ENCODE measurements around the gene NMT1.

The NMT1 gene

DNA sequence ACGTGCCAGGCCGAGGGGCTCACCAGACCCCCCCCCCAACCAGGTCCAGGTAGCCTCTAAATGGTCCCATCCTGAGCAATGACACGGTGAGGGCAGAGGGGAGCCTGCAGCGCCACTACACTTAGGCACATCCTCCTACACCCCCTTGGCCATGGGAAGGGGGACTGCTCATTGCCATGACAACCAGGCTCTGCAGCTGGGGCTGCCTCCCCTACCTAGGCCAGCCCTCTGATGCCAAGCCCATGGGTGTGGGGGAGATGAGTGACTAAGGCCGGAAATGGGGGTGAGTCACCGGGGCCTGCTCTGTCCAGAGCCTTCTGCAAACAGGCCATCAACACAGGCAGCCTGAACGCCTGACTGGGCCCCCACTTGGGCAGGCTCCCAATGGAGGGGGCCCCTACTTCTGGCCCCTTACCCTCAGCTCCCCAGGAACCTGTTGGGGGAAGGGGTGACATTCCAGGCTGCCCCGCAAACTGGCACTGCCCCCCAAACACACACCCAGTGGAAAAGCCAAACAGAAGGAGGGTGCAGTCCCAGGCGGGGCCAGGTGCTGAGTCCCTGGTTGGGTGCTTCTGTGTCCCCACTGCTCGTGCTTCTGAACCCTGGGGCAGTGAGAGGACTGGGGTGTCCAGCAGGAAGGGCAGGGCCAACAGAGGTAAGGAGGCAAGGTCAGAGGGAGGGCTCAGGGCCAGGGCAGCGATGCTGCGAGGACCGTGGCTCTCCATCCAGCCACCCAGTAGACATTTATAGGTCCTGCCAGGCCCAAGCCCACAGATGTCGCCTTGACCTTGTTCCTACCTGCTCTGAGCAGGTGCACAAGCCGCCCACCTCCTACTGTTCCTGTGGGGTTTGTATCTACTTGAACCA is 63.0 kb downstream of the NMT1 start (continued):
- TF ChIP-seq, protein P1, sequence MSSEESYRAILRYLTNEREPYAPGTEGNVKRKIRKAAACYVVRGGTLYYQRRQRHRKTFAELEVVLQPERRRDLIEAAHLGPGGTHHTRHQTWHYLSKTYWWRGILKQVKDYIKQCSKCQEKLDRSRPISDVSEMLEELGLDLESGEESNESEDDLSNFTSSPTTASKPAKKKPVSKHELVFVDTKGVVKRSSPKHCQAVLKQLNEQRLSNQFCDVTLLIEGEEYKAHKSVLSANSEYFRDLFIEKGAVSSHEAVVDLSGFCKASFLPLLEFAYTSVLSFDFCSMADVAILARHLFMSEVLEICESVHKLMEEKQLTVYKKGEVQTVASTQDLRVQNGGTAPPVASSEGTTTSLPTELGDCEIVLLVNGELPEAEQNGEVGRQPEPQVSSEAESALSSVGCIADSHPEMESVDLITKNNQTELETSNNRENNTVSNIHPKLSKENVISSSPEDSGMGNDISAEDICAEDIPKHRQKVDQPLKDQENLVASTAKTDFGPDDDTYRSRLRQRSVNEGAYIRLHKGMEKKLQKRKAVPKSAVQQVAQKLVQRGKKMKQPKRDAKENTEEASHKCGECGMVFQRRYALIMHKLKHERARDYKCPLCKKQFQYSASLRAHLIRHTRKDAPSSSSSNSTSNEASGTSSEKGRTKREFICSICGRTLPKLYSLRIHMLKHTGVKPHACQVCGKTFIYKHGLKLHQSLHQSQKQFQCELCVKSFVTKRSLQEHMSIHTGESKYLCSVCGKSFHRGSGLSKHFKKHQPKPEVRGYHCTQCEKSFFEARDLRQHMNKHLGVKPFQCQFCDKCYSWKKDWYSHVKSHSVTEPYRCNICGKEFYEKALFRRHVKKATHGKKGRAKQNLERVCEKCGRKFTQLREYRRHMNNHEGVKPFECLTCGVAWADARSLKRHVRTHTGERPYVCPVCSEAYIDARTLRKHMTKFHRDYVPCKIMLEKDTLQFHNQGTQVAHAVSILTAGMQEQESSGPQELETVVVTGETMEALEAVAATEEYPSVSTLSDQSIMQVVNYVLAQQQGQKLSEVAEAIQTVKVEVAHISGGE (tag by site-specific recombination; conservative IDR thresholded peaks at IDR 0.05; ENCODE audit: low read depth), result no peak
- TF ChIP-seq KLF1 (tag by site-specific recombination; IDR thresholded peaks at IDR 0.05) (peak; percentile 43), ZNF555 (tag by site-specific recombination; conservative IDR thresholded peaks at IDR 0.05) (no peak), ZNF174 (tag by site-specific recombination; IDR thresholded peaks at IDR 0.05) (no peak), ZNF146 (tag by site-specific recombination; IDR thresholded peaks at IDR 0.05) (no peak), MYNN (tag by site-specific recombination; IDR thresholded peaks at IDR 0.05; ENCODE audit: borderline replicate concordance) (no peak), SP7 (tag by site-specific recombination; IDR thresholded peaks at IDR 0.05) (peak; percentile 30; the same call in 1 of the 2 replicates), ZNF777 (tag by site-specific recombination; IDR thresholded peaks at IDR 0.05; ENCODE audit: borderline replicate concordance) (no peak), ZBTB20 (tag by site-specific recombination; IDR thresholded peaks at IDR 0.05) (no peak), ZNF311 (tag by site-specific recombination; IDR thresholded peaks at IDR 0.05; ENCODE audit: borderline replicate concordance) (no peak), KLF16 (tag by site-specific recombination; IDR thresholded peaks at IDR 0.05) (no peak), ZNF404 (tag by site-specific recombination; IDR thresholded peaks at IDR 0.05) (no peak), ZNF548 (tag by site-specific recombination; IDR thresholded peaks at IDR 0.05) (no peak), ZNF704 (tag by site-specific recombination; IDR thresholded peaks at IDR 0.05) (no peak), ZBTB1 (tag by site-specific recombination; IDR thresholded peaks at IDR 0.05) (no peak), ZBTB21 (tag by site-specific recombination; IDR thresholded peaks at IDR 0.05) (no peak), ZNF561 (tag by site-specific recombination; IDR thresholded peaks at IDR 0.05; ENCODE audit: borderline replicate concordance) (no peak), PRDM6 (tag by site-specific recombination; IDR thresholded peaks at IDR 0.05) (no peak), ZNF202 (tag by site-specific recombination; IDR thresholded peaks at IDR 0.05; ENCODE audit: borderline replicate concordance) (no peak), ZNF76 (tag by site-specific recombination; IDR thresholded peaks at IDR 0.05; ENCODE audit: borderline replicate concordance, low read depth) (no peak), ZNF626 (tag by site-specific recombination; IDR thresholded peaks at IDR 0.05) (no peak), ZNF16 (tag by site-specific recombination; IDR thresholded peaks at IDR 0.05; ENCODE audit: low read depth) (no peak), ZNF664 (tag by site-specific recombination; IDR thresholded peaks at IDR 0.05) (no peak), ZNF138 (tag by site-specific recombination; IDR thresholded peaks at IDR 0.05; ENCODE audit: borderline replicate concordance) (no peak), ZNF175 (tag by site-specific recombination; IDR thresholded peaks at IDR 0.05) (no peak), ZNF214 (tag by site-specific recombination; IDR thresholded peaks at IDR 0.05; ENCODE audit: borderline replicate concordance) (no peak)
- TF ChIP-seq, protein P2, sequence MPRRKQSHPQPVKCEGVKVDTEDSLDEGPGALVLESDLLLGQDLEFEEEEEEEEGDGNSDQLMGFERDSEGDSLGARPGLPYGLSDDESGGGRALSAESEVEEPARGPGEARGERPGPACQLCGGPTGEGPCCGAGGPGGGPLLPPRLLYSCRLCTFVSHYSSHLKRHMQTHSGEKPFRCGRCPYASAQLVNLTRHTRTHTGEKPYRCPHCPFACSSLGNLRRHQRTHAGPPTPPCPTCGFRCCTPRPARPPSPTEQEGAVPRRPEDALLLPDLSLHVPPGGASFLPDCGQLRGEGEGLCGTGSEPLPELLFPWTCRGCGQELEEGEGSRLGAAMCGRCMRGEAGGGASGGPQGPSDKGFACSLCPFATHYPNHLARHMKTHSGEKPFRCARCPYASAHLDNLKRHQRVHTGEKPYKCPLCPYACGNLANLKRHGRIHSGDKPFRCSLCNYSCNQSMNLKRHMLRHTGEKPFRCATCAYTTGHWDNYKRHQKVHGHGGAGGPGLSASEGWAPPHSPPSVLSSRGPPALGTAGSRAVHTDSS (tag by site-specific recombination; IDR thresholded peaks at IDR 0.05), result no peak
- TF ChIP-seq, protein P3, sequence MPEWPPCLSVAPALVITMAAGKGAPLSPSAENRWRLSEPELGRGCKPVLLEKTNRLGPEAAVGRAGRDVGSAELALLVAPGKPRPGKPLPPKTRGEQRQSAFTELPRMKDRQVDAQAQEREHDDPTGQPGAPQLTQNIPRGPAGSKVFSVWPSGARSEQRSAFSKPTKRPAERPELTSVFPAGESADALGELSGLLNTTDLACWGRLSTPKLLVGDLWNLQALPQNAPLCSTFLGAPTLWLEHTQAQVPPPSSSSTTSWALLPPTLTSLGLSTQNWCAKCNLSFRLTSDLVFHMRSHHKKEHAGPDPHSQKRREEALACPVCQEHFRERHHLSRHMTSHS (tag by site-specific recombination; IDR thresholded peaks at IDR 0.05), result no peak
- TF ChIP-seq, protein P4, sequence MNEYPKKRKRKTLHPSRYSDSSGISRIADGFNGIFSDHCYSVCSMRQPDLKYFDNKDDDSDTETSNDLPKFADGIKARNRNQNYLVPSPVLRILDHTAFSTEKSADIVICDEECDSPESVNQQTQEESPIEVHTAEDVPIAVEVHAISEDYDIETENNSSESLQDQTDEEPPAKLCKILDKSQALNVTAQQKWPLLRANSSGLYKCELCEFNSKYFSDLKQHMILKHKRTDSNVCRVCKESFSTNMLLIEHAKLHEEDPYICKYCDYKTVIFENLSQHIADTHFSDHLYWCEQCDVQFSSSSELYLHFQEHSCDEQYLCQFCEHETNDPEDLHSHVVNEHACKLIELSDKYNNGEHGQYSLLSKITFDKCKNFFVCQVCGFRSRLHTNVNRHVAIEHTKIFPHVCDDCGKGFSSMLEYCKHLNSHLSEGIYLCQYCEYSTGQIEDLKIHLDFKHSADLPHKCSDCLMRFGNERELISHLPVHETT (tag by site-specific recombination; IDR thresholded peaks at IDR 0.05), result no peak

Data from HEK293 (cell line).